SU-DHL-6 (cell line): ENCODE results near the gene NOVA2.

ENCODE experiments used
- EZH2phosphoT487 ChIP-seq: fragments of 200-600 bp; sonication (generic), shearing (Covaris generic); conservative IDR thresholded peaks from 2 replicates; pipeline ENCODE4 v1.6.1; 2018; ENCODE audit warnings: mild to moderate bottlenecking, antibody characterized with exemption, low read length, moderate library complexity, mixed read lengths
- TF ChIP-seq, protein P1 (sequence below): fragments of 200-600 bp; sonication (generic); IDR thresholded peaks from one replicate; pipeline ENCODE4 v1.5.1; 2017; ENCODE audit warnings: antibody characterized with exemption, mild to moderate bottlenecking, low read length, moderate library complexity; ENCODE audit not compliant: insufficient read depth, poor library complexity, severe bottlenecking

DNA sequence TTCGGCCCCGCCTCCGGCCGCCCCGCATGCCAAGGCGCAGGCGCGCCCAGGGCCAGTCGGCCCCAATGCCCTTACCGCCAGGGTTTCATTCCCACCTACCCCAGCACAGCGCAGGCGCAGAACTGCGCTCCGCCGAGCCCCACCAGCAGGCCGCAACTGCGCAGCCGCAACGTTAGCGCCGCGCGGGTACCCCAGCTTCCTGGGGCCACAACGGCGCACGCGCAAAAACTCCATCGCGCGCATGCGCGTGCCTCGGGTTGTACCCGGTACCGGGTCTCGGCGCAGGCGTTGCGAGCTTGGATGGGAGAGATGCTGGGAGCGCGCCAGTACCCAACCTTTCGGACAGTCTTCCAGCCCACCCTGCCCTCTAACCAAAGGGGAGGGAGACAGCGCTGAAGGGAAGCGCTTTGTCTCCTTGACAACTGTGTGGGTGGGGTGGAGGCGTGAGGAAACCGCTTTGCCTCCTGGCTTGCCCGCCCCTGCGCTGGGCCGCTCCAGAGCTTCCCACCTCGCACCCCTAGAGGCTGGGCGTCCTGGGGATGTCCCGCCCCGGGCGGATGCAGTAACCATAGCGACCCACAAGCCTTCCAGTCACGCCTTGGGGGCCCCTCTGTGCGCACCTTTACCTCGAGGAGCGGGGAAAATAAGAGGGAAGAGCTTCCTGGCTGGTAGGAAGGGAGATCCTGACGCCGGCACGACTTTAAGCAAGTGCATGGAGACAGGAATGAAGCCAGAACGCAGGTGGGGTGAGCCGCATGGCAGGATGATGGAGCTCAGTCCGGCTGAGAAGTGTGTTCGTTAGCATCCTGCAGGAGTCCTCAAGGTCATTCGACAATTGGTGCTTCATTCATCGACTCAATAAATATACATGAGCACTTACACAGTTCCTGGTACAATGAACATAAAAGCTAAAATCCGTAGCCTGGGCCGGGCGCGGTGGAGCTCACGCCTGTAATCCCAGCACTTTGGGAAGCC is 70.7 kb downstream of the NOVA2 start:
- TF ChIP-seq, protein P1, sequence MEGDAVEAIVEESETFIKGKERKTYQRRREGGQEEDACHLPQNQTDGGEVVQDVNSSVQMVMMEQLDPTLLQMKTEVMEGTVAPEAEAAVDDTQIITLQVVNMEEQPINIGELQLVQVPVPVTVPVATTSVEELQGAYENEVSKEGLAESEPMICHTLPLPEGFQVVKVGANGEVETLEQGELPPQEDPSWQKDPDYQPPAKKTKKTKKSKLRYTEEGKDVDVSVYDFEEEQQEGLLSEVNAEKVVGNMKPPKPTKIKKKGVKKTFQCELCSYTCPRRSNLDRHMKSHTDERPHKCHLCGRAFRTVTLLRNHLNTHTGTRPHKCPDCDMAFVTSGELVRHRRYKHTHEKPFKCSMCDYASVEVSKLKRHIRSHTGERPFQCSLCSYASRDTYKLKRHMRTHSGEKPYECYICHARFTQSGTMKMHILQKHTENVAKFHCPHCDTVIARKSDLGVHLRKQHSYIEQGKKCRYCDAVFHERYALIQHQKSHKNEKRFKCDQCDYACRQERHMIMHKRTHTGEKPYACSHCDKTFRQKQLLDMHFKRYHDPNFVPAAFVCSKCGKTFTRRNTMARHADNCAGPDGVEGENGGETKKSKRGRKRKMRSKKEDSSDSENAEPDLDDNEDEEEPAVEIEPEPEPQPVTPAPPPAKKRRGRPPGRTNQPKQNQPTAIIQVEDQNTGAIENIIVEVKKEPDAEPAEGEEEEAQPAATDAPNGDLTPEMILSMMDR, result no peak
- no peak for TF ChIP-seq EZH2phosphoT487
